ENCODE measurements around the gene S1PR5. TPM values are rescaled to one million over a fixed set of nuclear protein-coding genes. Genes with fewer than 3 reads are reported as not detected.
A peak's percentile ranks its signal among the peaks of the same experiment; 100 is the strongest.

The S1PR5 gene
- total RNA-seq, 3 donors from 2014 or later (not counting 1 experiment from before 2014, with no cell fraction given) = 307 to 433 (median 368) TPM

- H3K27ac Mint-ChIP-seq = peak overlapping the region in 1 of 2 donors; percentile 31
- DNase-seq (no peak), ATAC-seq (no peak)
- no peaks in the 10 kb centered on the region for H3K27me3 Mint-ChIP-seq (ENCODE audit: low read depth in 2 of 2)
- 97% methylated on average over 13 of the region's 13 CpGs for WGBS (ENCODE audit: insufficient coverage)
- intact Hi-C loops (cut with micrococcal nuclease) = no loop called here
- Histone ChIP-seq H3K36me3 (ENCODE audit: control insufficient read depth, insufficient read depth, low read length) (peaks cover 39% of the 10 kb centered on the region), H3K4me1 (ENCODE audit: control insufficient read depth, insufficient read depth, low read length) (peaks cover 4% of the 10 kb centered on the region), H3K27me3 (ENCODE audit: control insufficient read depth, insufficient read depth, low read length) (no peaks in the 10 kb centered on the region), H3K9me3 (ENCODE audit: control insufficient read depth, insufficient read depth, low read length) (no peaks in the 10 kb centered on the region), H3K4me3 (ENCODE audit: low read length) (no peak overlapping the region), H3K27ac (ENCODE audit: low read length) (no peak overlapping the region)
- no peaks in the 10 kb centered on the region for H3K9me3 Mint-ChIP-seq
- no peak for TF ChIP-seq CTCF (IDR thresholded peaks at IDR 0.05)
- H3K4me1 Mint-ChIP-seq = no peaks in the 10 kb centered on the region
- H3K4me3 Mint-ChIP-seq = no peak overlapping the region
- no peaks in the 10 kb centered on the region for H3K36me3 Mint-ChIP-seq
Measured at GRCh38 chr19:10486551-10486950, 30.7 kb downstream of the S1PR5 start.

DNA sequence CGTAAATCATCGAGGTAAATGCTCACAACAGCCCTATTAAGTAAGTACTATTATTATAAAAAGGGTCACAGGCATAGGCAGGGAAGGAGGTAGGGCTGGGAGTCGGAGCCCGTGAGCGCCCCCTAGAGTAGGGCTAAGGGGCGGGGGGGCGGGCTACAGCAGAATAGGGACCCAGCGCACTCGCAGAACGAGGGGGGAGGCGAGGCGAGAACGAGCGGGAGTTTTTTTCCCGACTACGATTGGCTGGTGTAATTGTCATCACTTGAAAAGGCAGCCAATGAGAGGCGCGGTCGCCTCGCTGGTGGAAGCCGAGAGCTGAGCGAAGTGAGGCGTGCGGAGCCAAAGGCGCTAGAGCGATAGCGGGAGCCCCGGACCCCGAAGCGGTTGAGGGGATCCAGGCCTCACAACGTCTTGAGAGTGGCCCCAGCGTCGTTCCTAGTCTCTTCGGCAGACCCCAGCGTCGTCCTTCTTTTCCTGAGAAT, 38.3 kb downstream of the S1PR5 start:
- ATAC-seq (peak; percentile 96 to 98 (median 97)), DNase-seq (peak; percentile 87 to 96)
- H3K4me1 ChIP-seq (ENCODE audit: control insufficient read depth, insufficient read depth, low read length) = peaks cover 21% of the 10 kb centered on the region
- peak; percentile 85 for TF ChIP-seq CTCF (IDR thresholded peaks at IDR 0.05)
- peaks cover 10% of the 10 kb centered on the region in 2 donors for H3K4me1 Mint-ChIP-seq
- no peak overlapping the region for H3K27ac ChIP-seq (ENCODE audit: low read length)
- H3K4me3 Mint-ChIP-seq = peak overlapping the region; percentile 82
- H3K36me3 ChIP-seq (ENCODE audit: control insufficient read depth, insufficient read depth, low read length) = no peaks in the 10 kb centered on the region
- no peaks in the 10 kb centered on the region for H3K36me3 Mint-ChIP-seq
- no peaks in the 10 kb centered on the region for H3K27me3 Mint-ChIP-seq (ENCODE audit: low read depth in 2 of 2)
- H3K27me3 ChIP-seq (ENCODE audit: control insufficient read depth, insufficient read depth, low read length) = no peaks in the 10 kb centered on the region
- peak overlapping the region; percentile 8 for H3K4me3 ChIP-seq (ENCODE audit: low read length)
- no peaks in the 10 kb centered on the region for H3K9me3 ChIP-seq (ENCODE audit: control insufficient read depth, insufficient read depth, low read length)
- intact Hi-C loops (cut with micrococcal nuclease) = loop anchor here (2.0 to 5.0 kb wide), 3 partner anchors 16 to 222 kb away; partner anchors contain the start of genes CDC37 and QTRT1
- H3K27ac Mint-ChIP-seq = peak overlapping the region; percentile 85 to 92
- WGBS (ENCODE audit: insufficient coverage) = 4% methylated on average over 34 of the region's 36 CpGs
- H3K9me3 Mint-ChIP-seq = no peaks in the 10 kb centered on the region

DNA sequence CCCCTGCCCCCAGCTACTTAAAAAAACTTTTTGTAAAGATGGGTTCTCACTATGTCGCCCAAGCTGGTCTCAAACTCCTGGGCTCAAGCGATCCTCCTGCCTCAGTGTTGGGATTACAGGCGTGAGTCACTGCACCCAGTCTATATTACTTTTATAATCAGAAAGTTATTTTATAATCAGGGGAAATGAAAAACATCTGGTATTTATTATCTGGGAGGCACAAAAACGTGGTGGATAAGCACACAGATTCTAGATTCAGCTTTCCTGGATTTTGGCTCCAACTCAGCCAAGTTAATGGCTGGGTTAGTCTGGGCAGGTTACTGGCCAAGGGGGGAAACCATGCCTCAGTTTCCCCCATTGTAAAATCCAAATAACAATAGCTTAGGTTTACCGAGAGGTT, 38.8 kb downstream of the S1PR5 start:
- ATAC-seq (no peak), DNase-seq (no peak)
- peaks cover 21% of the 10 kb centered on the region for H3K4me1 ChIP-seq (ENCODE audit: control insufficient read depth, insufficient read depth, low read length)
- 35% methylated on average over 2 of the region's 5 CpGs for WGBS (ENCODE audit: insufficient coverage)
- H3K9me3 ChIP-seq (ENCODE audit: control insufficient read depth, insufficient read depth, low read length) = no peaks in the 10 kb centered on the region
- no peaks in the 10 kb centered on the region for H3K27me3 ChIP-seq (ENCODE audit: control insufficient read depth, insufficient read depth, low read length)
- peaks cover 0 to under 1% of the 10 kb centered on the region in 2 donors for H3K27me3 Mint-ChIP-seq (ENCODE audit: low read depth in 2 of 2)
- H3K36me3 Mint-ChIP-seq = no peaks in the 10 kb centered on the region
- no peak overlapping the region for H3K27ac ChIP-seq (ENCODE audit: low read length)
- H3K36me3 ChIP-seq (ENCODE audit: control insufficient read depth, insufficient read depth, low read length) = no peaks in the 10 kb centered on the region
- H3K9me3 Mint-ChIP-seq = no peaks in the 10 kb centered on the region
- peak overlapping the region; percentile 17 for H3K4me3 Mint-ChIP-seq
- no peak for TF ChIP-seq CTCF (IDR thresholded peaks at IDR 0.05)
- peaks cover 10% of the 10 kb centered on the region in 2 donors for H3K4me1 Mint-ChIP-seq
- H3K27ac Mint-ChIP-seq = peak overlapping the region; percentile 85 to 92
- intact Hi-C loops (cut with micrococcal nuclease) = loop anchor here (2.0 to 5.0 kb wide), 3 partner anchors 16 to 222 kb away; partner anchors contain the start of genes CDC37 and QTRT1
- H3K4me3 ChIP-seq (ENCODE audit: low read length) = no peak overlapping the region

All from natural killer cell (primary cell).